ENCODE data around the gene PODXL2.
"Not testable (repeated sequence)": the region's sequence is repeated elsewhere in the genome, so short reads cannot be mapped to it uniquely, and the experiment has no call there.

Gene PODXL2

DNA sequence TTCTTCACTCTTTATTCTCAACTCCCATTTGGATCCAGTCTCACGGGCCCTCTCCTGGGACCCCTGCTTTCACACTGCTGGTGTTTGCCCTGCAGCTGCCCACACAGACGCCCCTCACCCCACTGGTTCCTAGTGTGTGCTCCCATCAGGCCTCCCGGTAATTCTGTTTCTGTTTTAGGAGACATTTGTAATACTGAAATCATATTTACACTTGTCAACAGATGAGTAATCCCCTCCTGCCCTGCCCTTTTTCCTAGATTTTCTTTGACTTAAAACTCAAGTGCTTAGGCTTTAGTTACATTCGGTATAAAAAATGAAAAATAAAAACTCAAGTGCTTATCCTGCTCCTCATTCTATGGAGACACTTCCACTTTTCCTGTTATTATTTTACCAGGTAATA, 25.4 kb downstream of the PODXL2 start:
- Histone ChIP-seq H3K4me3 (replicated peaks; ENCODE audit: low read depth, low read length) (no peak overlapping the region), H3K27me3 (replicated peaks; ENCODE audit: control insufficient read depth, insufficient read depth, low read length) (no peaks in the 10 kb centered on the region), H3K36me3 (ENCODE audit: control insufficient read depth, insufficient read depth, low read length) (no peaks in the 10 kb centered on the region)
- TF ChIP-seq, protein P1, sequence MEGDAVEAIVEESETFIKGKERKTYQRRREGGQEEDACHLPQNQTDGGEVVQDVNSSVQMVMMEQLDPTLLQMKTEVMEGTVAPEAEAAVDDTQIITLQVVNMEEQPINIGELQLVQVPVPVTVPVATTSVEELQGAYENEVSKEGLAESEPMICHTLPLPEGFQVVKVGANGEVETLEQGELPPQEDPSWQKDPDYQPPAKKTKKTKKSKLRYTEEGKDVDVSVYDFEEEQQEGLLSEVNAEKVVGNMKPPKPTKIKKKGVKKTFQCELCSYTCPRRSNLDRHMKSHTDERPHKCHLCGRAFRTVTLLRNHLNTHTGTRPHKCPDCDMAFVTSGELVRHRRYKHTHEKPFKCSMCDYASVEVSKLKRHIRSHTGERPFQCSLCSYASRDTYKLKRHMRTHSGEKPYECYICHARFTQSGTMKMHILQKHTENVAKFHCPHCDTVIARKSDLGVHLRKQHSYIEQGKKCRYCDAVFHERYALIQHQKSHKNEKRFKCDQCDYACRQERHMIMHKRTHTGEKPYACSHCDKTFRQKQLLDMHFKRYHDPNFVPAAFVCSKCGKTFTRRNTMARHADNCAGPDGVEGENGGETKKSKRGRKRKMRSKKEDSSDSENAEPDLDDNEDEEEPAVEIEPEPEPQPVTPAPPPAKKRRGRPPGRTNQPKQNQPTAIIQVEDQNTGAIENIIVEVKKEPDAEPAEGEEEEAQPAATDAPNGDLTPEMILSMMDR (IDR thresholded peaks at IDR 0.05; ENCODE audit: insufficient read depth, low read length, poor library complexity, severe bottlenecking): no peak
- no peak for DNase-seq (ENCODE audit: extremely low read depth, insufficient read length)

DNA sequence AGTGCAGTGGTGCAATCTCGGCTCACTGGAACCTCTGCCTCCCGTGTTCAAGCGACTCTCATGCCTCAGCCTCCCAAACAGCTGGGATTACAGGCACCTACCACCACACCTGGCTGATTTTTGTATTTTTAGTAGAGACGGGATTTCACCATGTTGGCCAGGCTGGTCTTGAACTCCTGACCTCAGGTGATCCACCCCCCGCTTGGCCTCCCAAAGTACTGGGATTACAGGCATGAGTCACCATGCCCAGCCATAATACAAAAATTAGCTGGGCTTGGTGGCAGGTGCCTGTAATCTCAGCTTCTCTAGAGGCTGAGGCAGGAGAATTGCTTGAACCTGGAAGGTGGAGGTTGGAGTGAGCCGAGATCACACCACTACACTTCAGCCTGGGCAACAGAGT, 26.0 kb downstream of the PODXL2 start:
- not testable (repeated sequence) for H3K27me3 ChIP-seq (replicated peaks; ENCODE audit: control insufficient read depth, insufficient read depth, low read length); H3K4me3 ChIP-seq (replicated peaks; ENCODE audit: low read depth, low read length); DNase-seq (ENCODE audit: extremely low read depth, insufficient read length); H3K36me3 ChIP-seq (ENCODE audit: control insufficient read depth, insufficient read depth, low read length)

DNA sequence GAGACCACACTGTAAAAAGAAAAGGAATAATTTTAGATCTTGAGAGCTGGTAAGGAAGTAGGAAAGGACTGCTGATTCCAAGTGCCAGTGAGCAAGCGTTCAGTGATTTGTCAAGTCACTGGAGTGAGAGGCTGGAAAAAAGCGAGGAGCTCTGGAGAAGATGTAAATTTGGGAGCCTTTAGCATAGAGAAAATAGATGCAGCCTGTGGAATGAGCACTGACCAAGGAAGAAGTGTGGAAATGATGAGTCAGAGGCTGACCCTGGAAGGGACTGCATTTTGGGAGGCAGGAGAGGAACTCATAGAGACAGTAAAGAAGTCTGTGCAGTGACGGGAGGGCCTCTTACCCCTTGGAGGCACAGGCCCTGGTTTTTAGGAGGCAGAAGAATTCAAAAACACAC, 26.7 kb downstream of the PODXL2 start:
- Histone ChIP-seq H3K36me3 (ENCODE audit: control insufficient read depth, insufficient read depth, low read length) (no peaks in the 10 kb centered on the region), H3K27me3 (replicated peaks; ENCODE audit: control insufficient read depth, insufficient read depth, low read length) (no peaks in the 10 kb centered on the region), H3K4me3 (replicated peaks; ENCODE audit: low read depth, low read length) (no peak overlapping the region)
- TF ChIP-seq, protein P1 (IDR thresholded peaks at IDR 0.05; ENCODE audit: insufficient read depth, low read length, poor library complexity, severe bottlenecking): no peak
- DNase-seq (ENCODE audit: extremely low read depth, insufficient read length): no peak

DNA sequence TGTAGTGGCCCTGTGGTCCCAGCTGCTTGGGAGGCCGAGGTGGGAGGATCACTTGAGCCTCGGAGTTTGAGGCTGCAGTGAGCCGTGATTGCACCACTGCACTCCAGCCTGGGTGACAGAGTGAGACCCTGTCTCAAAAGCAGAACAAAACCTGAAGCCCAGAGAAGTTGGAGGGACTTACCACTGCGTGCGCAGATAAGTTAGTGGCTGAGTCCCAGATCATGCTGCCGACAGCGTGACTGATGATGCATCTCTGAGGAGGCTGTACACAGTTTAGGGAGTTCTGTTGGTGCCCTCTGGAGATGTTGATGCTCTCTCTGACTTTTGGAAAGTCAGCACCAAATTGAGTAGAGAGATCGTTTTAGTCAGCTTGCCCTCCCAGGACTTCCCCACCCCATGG, 27.9 kb downstream of the PODXL2 start:
- no peaks in the 10 kb centered on the region for H3K27me3 ChIP-seq (replicated peaks; ENCODE audit: control insufficient read depth, insufficient read depth, low read length)
- H3K36me3 ChIP-seq (ENCODE audit: control insufficient read depth, insufficient read depth, low read length): no peaks in the 10 kb centered on the region
- no peak for DNase-seq (ENCODE audit: extremely low read depth, insufficient read length)
- TF ChIP-seq, protein P1 (IDR thresholded peaks at IDR 0.05; ENCODE audit: insufficient read depth, low read length, poor library complexity, severe bottlenecking): no peak
- H3K4me3 ChIP-seq (replicated peaks; ENCODE audit: low read depth, low read length): no peak overlapping the region

DNA sequence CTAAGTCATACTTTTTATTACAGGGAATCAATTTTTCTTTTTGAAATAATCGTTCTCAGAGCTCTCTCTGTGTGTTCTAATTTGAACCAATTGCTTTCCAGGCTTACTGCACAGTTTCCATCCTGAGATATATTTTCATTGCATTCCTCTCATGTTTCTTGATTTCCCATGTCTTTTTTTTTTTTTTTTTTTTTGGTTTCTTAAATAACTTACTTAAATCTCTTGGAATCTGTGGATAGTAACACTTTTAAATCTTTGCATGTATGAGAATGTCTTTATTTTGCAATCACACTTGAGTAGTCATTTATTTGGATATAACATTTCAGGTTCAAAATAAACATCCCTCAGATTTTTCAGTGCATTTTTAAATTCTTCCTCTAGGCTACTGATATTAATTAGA, 29.2 kb downstream of the PODXL2 start:
- DNase-seq (ENCODE audit: extremely low read depth, insufficient read length): no peak
- Histone ChIP-seq H3K27me3 (replicated peaks; ENCODE audit: control insufficient read depth, insufficient read depth, low read length) (no peaks in the 10 kb centered on the region), H3K36me3 (ENCODE audit: control insufficient read depth, insufficient read depth, low read length) (no peaks in the 10 kb centered on the region), H3K4me3 (replicated peaks; ENCODE audit: low read depth, low read length) (no peak overlapping the region)
- TF ChIP-seq, protein P1 (IDR thresholded peaks at IDR 0.05; ENCODE audit: insufficient read depth, low read length, poor library complexity, severe bottlenecking): no peak

DNA sequence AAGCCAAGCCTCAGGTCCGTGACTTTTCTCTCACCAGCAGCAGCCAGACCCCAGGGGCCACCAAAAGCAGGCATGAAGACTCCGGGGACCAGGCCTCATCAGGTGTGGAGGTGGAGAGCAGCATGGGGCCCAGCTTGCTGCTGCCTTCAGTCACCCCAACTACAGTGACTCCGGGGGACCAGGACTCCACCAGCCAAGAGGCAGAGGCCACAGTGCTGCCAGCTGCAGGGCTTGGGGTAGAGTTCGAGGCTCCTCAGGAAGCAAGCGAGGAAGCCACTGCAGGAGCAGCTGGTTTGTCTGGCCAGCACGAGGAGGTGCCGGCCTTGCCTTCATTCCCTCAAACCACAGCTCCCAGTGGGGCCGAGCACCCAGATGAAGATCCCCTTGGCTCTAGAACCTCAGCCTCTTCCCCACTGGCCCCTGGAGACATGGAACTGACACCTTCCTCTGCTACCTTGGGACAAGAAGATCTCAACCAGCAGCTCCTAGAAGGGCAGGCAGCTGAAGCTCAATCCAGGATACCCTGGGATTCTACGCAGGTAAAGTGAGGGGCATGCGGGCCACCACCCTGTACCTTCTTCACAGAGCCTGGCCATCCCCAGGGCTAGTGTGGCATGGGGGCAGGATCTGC, 31.8 kb downstream of the PODXL2 start:
- no peaks in the 10 kb centered on the region for H3K27me3 ChIP-seq (replicated peaks; ENCODE audit: control insufficient read depth, insufficient read depth, low read length)
- H3K36me3 ChIP-seq (ENCODE audit: control insufficient read depth, insufficient read depth, low read length): no peaks in the 10 kb centered on the region
- no peak for DNase-seq (ENCODE audit: extremely low read depth, insufficient read length)
- no peak overlapping the region for H3K4me3 ChIP-seq (replicated peaks; ENCODE audit: low read depth, low read length)
- TF ChIP-seq, protein P1 (IDR thresholded peaks at IDR 0.05; ENCODE audit: insufficient read depth, low read length, poor library complexity, severe bottlenecking): no peak
